GM23248 (cell line): Measurements from ENCODE around the gene KBTBD13. TPM values are rescaled to one million over a fixed set of nuclear protein-coding genes. Genes with fewer than 3 reads are reported as not detected.

Experiments used
- DNase-seq: peaks from one replicate; pipeline ENCODE4 v3.0.0-alpha.2; 2015
- H2AFZ ChIP-seq: fragments of 200-600 bp; sonication (generic); 2 replicates; pipeline ENCODE4 v1.6.1; 2016; ENCODE audit warnings: antibody characterized with exemption
- H3F3A ChIP-seq: fragments of 200-600 bp; sonication (generic); 2 replicates; pipeline ENCODE4 v1.6.1; 2016; ENCODE audit warnings: mild to moderate bottlenecking, antibody characterized with exemption, mixed run types; ENCODE audit not compliant: insufficient read depth
- H3K27ac ChIP-seq: fragments of 200-600 bp; sonication (generic); 2 replicates; pipeline ENCODE4 v1.5.1; 2016; ENCODE audit warnings: mild to moderate bottlenecking
- H3K27me3 ChIP-seq: fragments of 200-600 bp; sonication (generic); replicated peaks from 2 replicates; pipeline ENCODE4 v1.6.1; 2016; ENCODE audit warnings: mild to moderate bottlenecking; ENCODE audit not compliant: insufficient read depth
- H3K36me3 ChIP-seq: fragments of 200-600 bp; sonication (generic); 2 replicates; pipeline ENCODE4 v1.6.1; 2016; ENCODE audit warnings: low read depth, mild to moderate bottlenecking
- H3K4me1 ChIP-seq: fragments of 200-600 bp; sonication (generic); 2 replicates; pipeline ENCODE4 v1.6.1; 2016; ENCODE audit warnings: mild to moderate bottlenecking; ENCODE audit not compliant: insufficient read depth
- H3K4me2 ChIP-seq: fragments of 200-600 bp; sonication (generic); one replicate; pipeline ENCODE4 v1.6.1; 2016; ENCODE audit warnings: mild to moderate bottlenecking; ENCODE audit not compliant: unreplicated experiment
- H3K4me3 ChIP-seq: fragments of 200-600 bp; sonication (generic); 2 replicates; pipeline ENCODE4 v1.5.1; 2016; ENCODE audit warnings: mild to moderate bottlenecking
- H3K79me2 ChIP-seq: fragments of 200-600 bp; sonication (generic); 2 replicates; pipeline ENCODE4 v1.6.1; 2016; ENCODE audit warnings: mild to moderate bottlenecking; ENCODE audit not compliant: insufficient read depth
- H3K9ac ChIP-seq: fragments of 200-600 bp; sonication (generic); 2 replicates; pipeline ENCODE4 v1.6.1; 2016; ENCODE audit warnings: mild to moderate bottlenecking
- H3K9me2 ChIP-seq: fragments of 200-600 bp; sonication (generic); 2 replicates; pipeline ENCODE4 v1.6.1; 2016; ENCODE audit warnings: mixed run types, mild to moderate bottlenecking, moderate library complexity; ENCODE audit not compliant: insufficient read depth
- H3K9me3 ChIP-seq: fragments of 200-600 bp; sonication (generic); one replicate; pipeline ENCODE4 v1.6.1; 2017; ENCODE audit warnings: low read depth
- H4K20me1 ChIP-seq: fragments of 200-600 bp; sonication (generic); 2 replicates; pipeline ENCODE4 v1.6.0; 2016; ENCODE audit not compliant: insufficient read depth
- EZH2 ChIP-seq: fragments of 200-600 bp; sonication (generic); IDR thresholded peaks from 2 replicates; pipeline ENCODE4 v1.6.1; 2018; ENCODE audit warnings: antibody characterized with exemption, mild to moderate bottlenecking; ENCODE audit not compliant: insufficient read depth, poor library complexity, severe bottlenecking
- EZH2phosphoT487 ChIP-seq: fragments of 200-600 bp; sonication (generic); IDR thresholded peaks from 2 replicates; pipeline ENCODE4 v1.6.1; 2018; ENCODE audit warnings: antibody characterized with exemption, moderate library complexity, mild to moderate bottlenecking, low read depth; ENCODE audit not compliant: insufficient read depth
- WGBS, 2 experiments: methylation state at CpG; one replicate each; pipeline ENCODE4 v1.1.6; 2015 to 2017; ENCODE audit warnings: low lambda C conversion rate in 2 of 2, low coverage in 1 of 2; ENCODE audit errors: missing lambda C conversion rate in 2 of 2; 5-methylcytosine and 5-hydroxymethylcytosine counted together
- in situ Hi-C: fragments of 300-500 bp; cut with MboI; formaldehyde crosslinking; loops from 2 replicates; pipeline ENCODE4 v1.15.0; 2020
- polyA plus RNA-seq: library from polyadenylated mRNA; unstranded; fragments of >200 nt; fragmentation: Nextera tagmentation; extraction: Ambion mirVana; gene quantifications from 2 replicates; pipeline ENCODE4 v1.2.1, GENCODE V29; 2016
- total RNA-seq: library from RNA; depleted of rRNA; stranded (reverse); fragments of >200 nt; shearing (Covaris generic); gene quantifications from 2 replicates; pipeline ENCODE4 v1.2.3, GENCODE V29; 2014; rRNA removed

KBTBD13 gene
- total RNA-seq (not detected in 2 replicates), polyA plus RNA-seq (not detected in 2 replicates)

DNA sequence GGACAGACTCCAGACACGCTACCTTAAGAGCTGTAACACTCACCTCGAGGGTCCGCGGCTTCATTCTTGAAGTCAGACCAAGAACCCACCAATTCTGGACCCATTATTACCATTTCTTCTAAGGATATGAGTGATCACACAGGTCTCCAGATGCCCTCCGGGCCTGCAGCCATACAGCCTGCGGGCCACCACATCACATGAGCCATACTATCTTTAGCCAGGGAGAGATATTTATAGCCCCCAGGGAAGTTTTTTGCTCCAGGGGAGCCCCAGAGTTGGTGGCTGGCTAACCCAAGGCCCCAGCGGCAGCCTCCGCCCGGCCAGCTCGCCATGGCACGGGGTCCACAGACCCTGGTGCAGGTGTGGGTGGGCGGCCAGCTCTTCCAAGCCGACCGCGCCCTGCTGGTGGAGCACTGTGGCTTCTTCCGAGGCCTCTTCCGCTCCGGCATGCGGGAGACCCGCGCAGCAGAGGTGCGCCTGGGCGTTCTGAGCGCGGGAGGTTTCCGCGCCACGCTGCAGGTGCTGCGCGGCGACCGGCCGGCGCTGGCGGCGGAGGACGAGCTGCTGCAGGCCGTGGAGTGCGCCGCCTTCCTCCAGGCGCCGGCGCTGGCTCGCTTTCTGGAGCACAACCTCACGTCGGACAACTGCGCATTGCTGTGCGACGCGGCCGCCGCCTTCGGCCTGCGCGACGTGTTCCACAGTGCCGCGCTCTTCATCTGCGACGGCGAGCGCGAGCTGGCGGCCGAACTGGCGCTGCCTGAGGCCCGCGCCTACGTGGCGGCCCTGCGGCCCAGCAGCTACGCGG lies at the start of gene KBTBD13:
KBTBD13 (plus strand) TSS at position 261 of the 805 bp plus-strand sequence; CDS start at position 331, 70 bp downstream.
- Histone ChIP-seq H3K9ac (no peak within 1 kb of the TSS), H3K36me3 (no peaks in the 10 kb centered on the region), H4K20me1 (no peaks in the 10 kb centered on the region), H3K27me3 (peaks cover 9% of the 10 kb centered on the region; the same call in 1 of the 2 replicates), H3K27ac (no peak within 1 kb of the TSS), H3K79me2 (no peaks in the 10 kb centered on the region), H3F3A (no peaks in the 10 kb centered on the region), H3K4me3 (no peak within 1 kb of the TSS), H3K9me2 (no peaks in the 10 kb centered on the region), H3K4me2 (no peak within 1 kb of the TSS), H3K4me1 (peaks cover 7% of the 10 kb centered on the region), H3K9me3 (no peaks in the 10 kb centered on the region), H2AFZ (no peak within 1 kb of the TSS)
- DNase-seq = no peak
- in situ Hi-C loops = no loop called here
- TF ChIP-seq EZH2 (no peak), EZH2phosphoT487 (no peak)
- WGBS, 2 experiments = 78 to 87% methylated on average over 40 to 57 of the region's 73 CpGs

DNA sequence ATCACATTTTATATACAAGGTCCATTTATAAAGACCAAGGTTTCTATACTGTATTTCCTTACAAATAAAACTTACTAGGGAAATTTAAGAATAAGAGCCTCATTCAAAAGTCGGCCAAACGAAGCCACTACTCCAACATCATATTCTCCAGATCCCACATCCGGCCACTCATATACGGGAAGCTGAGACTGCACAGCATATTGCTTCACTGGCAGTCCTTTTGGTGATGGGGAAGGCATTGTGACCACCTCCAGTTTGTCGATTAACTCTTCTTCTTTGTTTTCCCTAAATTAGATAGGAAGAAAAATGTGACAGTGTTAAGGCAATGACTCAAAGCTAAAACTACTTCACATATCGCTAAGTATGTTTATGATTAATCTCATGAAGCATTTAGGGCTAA lies 49.8 kb upstream of the KBTBD13 start:
- DNase-seq = no peak
- Histone ChIP-seq H3K36me3 (peaks cover 15% of the 10 kb centered on the region), H3K79me2 (peaks cover 21% of the 10 kb centered on the region), H3K9me2 (no peaks in the 10 kb centered on the region), H3K4me1 (peaks cover 15% of the 10 kb centered on the region), H3K4me2 (no peak overlapping the region), H3K4me3 (no peak overlapping the region), H3K9ac (no peak overlapping the region), H3K27ac (no peak overlapping the region), H3K9me3 (no peaks in the 10 kb centered on the region), H3K27me3 (no peaks in the 10 kb centered on the region), H2AFZ (no peak overlapping the region), H3F3A (no peaks in the 10 kb centered on the region), H4K20me1 (0 out of 2 replicates have a peak, but pooled peaks cover 3% of the 10 kb centered on the region)
- 80 to 83% methylated on average over 6 of the region's 6 CpGs for WGBS, 2 experiments
- TF ChIP-seq EZH2 (no peak), EZH2phosphoT487 (no peak)
- in situ Hi-C loops = no loop called here

DNA sequence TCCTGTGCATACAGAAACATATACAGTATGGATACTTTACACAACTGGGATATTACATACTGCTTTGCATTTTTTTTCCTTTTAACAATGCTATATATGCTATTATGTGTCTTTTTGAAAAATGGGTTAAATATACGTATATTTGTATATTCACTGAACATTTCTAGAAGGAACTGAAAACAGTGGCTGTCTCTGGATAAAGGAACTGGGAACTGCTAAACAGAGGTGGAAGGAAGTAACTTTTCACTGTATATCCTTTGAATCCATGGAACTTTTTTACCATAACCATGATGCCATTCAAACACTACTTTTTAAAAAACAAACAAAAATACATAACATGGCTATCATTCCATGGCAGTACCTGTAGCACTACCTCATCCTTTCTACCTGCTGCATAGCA lies 49.0 kb upstream of the KBTBD13 start:
- H3K79me2 ChIP-seq = peaks cover 21% of the 10 kb centered on the region
- no peaks in the 10 kb centered on the region for H3F3A ChIP-seq
- in situ Hi-C loops = no loop called here
- H3K27ac ChIP-seq = no peak overlapping the region
- no peak overlapping the region for H3K4me2 ChIP-seq
- H3K9me2 ChIP-seq = no peaks in the 10 kb centered on the region
- peak overlapping the region; percentile 93; the same call in 1 of the 2 replicates for H3K4me3 ChIP-seq
- H3K9me3 ChIP-seq = no peaks in the 10 kb centered on the region
- H3K4me1 ChIP-seq = peaks cover 15% of the 10 kb centered on the region
- H3K27me3 ChIP-seq = no peaks in the 10 kb centered on the region
- peaks cover 15% of the 10 kb centered on the region for H3K36me3 ChIP-seq
- H3K9ac ChIP-seq = no peak overlapping the region
- H4K20me1 ChIP-seq = 0 out of 2 replicates have a peak, but pooled peaks cover 3% of the 10 kb centered on the region
- TF ChIP-seq EZH2phosphoT487 = no peak
- no peak for TF ChIP-seq EZH2
- DNase-seq = no peak
- WGBS, 2 experiments = 72 to 82% methylated on average over 1 of the region's 1 CpG
- H2AFZ ChIP-seq = no peak overlapping the region

DNA sequence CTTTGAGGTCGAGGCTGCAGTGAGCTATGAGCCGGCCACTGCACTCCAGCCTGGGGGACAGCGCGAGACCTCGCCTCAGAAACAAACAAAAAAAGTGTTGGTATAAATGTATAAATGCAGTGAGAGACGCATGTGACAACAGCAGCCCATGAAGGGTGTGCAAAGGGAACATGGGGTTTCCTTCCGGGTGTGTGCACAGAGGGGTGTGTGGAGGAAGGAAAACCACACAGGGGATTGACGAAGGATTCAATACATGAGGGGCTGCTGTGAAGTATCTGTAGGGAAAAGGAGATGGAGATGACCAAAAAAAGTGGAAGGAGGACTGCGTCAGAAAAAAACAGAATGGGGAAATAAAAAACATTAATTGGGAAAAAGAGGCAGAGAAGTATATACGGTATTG lies 48.2 kb upstream of the KBTBD13 start:
- H3K27ac ChIP-seq = no peak overlapping the region
- DNase-seq = no peak
- peaks cover 21% of the 10 kb centered on the region for H3K79me2 ChIP-seq
- in situ Hi-C loops = no loop called here
- 43 to 44% methylated on average over 10 of the region's 10 CpGs for WGBS, 2 experiments
- H3K27me3 ChIP-seq = no peaks in the 10 kb centered on the region
- H3K4me1 ChIP-seq = peaks cover 15% of the 10 kb centered on the region
- peak overlapping the region; percentile 87 for H2AFZ ChIP-seq
- no peaks in the 10 kb centered on the region for H3F3A ChIP-seq
- peaks cover 10% of the 10 kb centered on the region for H3K36me3 ChIP-seq
- TF ChIP-seq EZH2phosphoT487 (no peak), EZH2 (no peak)
- peak overlapping the region; percentile 93 for H3K4me3 ChIP-seq
- no peaks in the 10 kb centered on the region for H3K9me2 ChIP-seq
- H3K9me3 ChIP-seq = no peaks in the 10 kb centered on the region
- 0 out of 2 replicates have a peak, but pooled peaks cover 3% of the 10 kb centered on the region for H4K20me1 ChIP-seq
- H3K9ac ChIP-seq = peak overlapping the region; percentile 87
- peak overlapping the region; percentile 100 for H3K4me2 ChIP-seq
